CD4-positive, alpha-beta memory T cell (primary cell): ENCODE results near the gene AMFR. TPM values are rescaled to one million over a fixed set of nuclear protein-coding genes. Genes with fewer than 3 reads are reported as not detected.

Experiments used
- CTCF ChIA-PET: fragments of 350-600 bp; sonication (Branson Sonifier 250); formaldehyde crosslinking; loops from one replicate; lab custom pipeline; 2021; ENCODE audit warnings: inconsistent platforms; ENCODE audit not compliant: partially characterized antibody; lab: Charles Lee
- POLR2A ChIA-PET: fragments of 350-600 bp; sonication (Branson Sonifier 250); formaldehyde crosslinking; loops from one replicate; lab custom pipeline; 2021; ENCODE audit not compliant: partially characterized antibody; lab: Charles Lee
- DNase-seq, 5 donors: peaks; one replicate each; pipeline versions ENCODE4 v3.0.0 to v3.0.0-alpha.2; 2020 to 2022; ENCODE audit warnings: mixed read lengths in 1 of 5
- H3K27ac ChIP-seq: one replicate; pipeline ENCODE4 v1.7.0; 2013; ENCODE audit warnings: low read depth, low read length
- H3K27me3 ChIP-seq: 2 replicates; pipeline ENCODE4 v1.7.0; 2013; ENCODE audit warnings: mild to moderate bottlenecking, low read length, moderate library complexity; ENCODE audit not compliant: insufficient read depth
- H3K36me3 ChIP-seq: 2 replicates; pipeline ENCODE4 v1.7.0; 2013; ENCODE audit warnings: mild to moderate bottlenecking, low read length, moderate library complexity; ENCODE audit not compliant: insufficient read depth
- H3K4me1 ChIP-seq: 2 replicates; pipeline ENCODE4 v1.7.0; 2013; ENCODE audit warnings: mild to moderate bottlenecking, low read length, moderate library complexity; ENCODE audit not compliant: insufficient read depth
- H3K4me3 ChIP-seq, 2 donors: one replicate each; pipeline ENCODE4 v1.7.0; 2013; ENCODE audit warnings: low read length in 2 of 2, mild to moderate bottlenecking in 1 of 2
- H3K9me3 ChIP-seq, 2 donors: one replicate each; pipeline ENCODE4 v1.7.0; 2013; ENCODE audit warnings: low read length in 2 of 2, control low read depth in 1 of 2; ENCODE audit not compliant: control insufficient read depth in 1 of 2
- H3K27ac Mint-ChIP-seq, 7 donors: one replicate each; pipeline ENCODE4 v1.8.0; 2020 to 2021; ENCODE audit warnings: mixed read lengths in 7 of 7, mild to moderate bottlenecking in 6 of 7, inconsistent platforms in 3 of 7, moderate library complexity in 3 of 7
- H3K27me3 Mint-ChIP-seq, 2 donors: one replicate each; pipeline ENCODE4 v1.8.0; 2020 to 2021; ENCODE audit warnings: mixed read lengths in 2 of 2
- H3K36me3 Mint-ChIP-seq, 2 donors: one replicate each; pipeline ENCODE4 v1.8.0; 2020 to 2021; ENCODE audit warnings: mixed read lengths in 2 of 2, inconsistent platforms in 1 of 2, mild to moderate bottlenecking in 1 of 2
- H3K4me1 Mint-ChIP-seq, 4 donors: one replicate each; pipeline ENCODE4 v1.8.0; 2020 to 2021; ENCODE audit warnings: mixed read lengths in 4 of 4, mild to moderate bottlenecking in 1 of 4
- H3K4me3 Mint-ChIP-seq, 8 donors: one replicate each; pipeline ENCODE4 v1.8.0; 2020 to 2021; ENCODE audit warnings: mixed read lengths in 8 of 8, mild to moderate bottlenecking in 7 of 8, moderate library complexity in 6 of 8, inconsistent platforms in 3 of 8
- H3K9me3 Mint-ChIP-seq, 8 donors: one replicate each; pipeline ENCODE4 v1.8.0; 2020 to 2021; ENCODE audit warnings: mixed read lengths in 8 of 8, mild to moderate bottlenecking in 5 of 8, inconsistent platforms in 3 of 8, moderate library complexity in 1 of 8
- intact Hi-C: fragments of 100-400 bp; cut with micrococcal nuclease; formaldehyde crosslinking; loops from one replicate; pipeline ENCODE4 v1.15.1; 2023
- polyA plus RNA-seq, 2 donors: library from polyadenylated mRNA; unstranded; fragments of 300-500 nt; fragmentation: Illumina TruSeq; gene quantifications; one replicate each; pipeline ENCODE4 v1.2.3, GENCODE V29; 2021
- total RNA-seq, 2 experiments: library from RNA; stranded (reverse); gene quantifications; one replicate each; pipeline ENCODE4 v1.2.3, GENCODE V29; 2021

The AMFR gene
- total and polyA plus RNA-seq, 4 experiments from 2014 or later: 45.7 to 67.6 (median 60.4) TPM

DNA sequence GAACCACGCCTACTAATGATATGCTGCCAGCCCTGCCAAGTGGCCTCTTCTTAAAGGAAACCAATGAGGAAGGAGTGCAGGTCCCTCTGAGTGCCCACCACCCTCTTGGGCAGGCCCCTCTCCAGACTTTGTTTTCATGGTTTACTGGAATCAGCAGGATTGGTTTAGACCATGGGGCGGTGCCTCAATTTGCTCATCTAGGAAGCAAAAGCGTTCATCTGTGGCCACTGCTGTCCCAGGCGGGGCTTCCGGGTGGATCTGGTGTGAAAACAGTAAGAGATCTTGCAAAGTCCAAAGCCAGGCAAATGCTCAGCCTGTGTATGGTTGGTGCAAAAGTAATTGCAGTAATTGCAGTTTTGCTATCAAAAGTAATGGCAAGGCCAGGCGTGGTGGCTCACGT lies 71.3 kb downstream of the AMFR start:
- Mint-ChIP-seq H3K27ac (no peak overlapping the region), H3K27me3 (no peaks in the 10 kb centered on the region), H3K9me3 (no peaks in the 10 kb centered on the region), H3K36me3 (peaks cover 0 to 2% of the 10 kb centered on the region in 2 donors), H3K4me3 (no peak overlapping the region), H3K4me1 (peaks cover 6 to 29% (median 13%) of the 10 kb centered on the region in 4 donors)
- Histone ChIP-seq H3K4me3 (no peak overlapping the region), H3K27me3 (no peaks in the 10 kb centered on the region), H3K36me3 (no peaks in the 10 kb centered on the region), H3K27ac (no peak overlapping the region), H3K9me3 (no peaks in the 10 kb centered on the region), H3K4me1 (peaks cover 18% of the 10 kb centered on the region)
- CTCF ChIA-PET: interaction anchor here (1.4 kb wide), 1 partner anchor 411 kb away, joined by 4 read pairs; no protein-coding TSS in a partner anchor
- POLR2A ChIA-PET: no interaction called here
- intact Hi-C loops: no loop called here
- DNase-seq: no peak

- H3K4me3 ChIP-seq: no peak overlapping the region
- Mint-ChIP-seq H3K27ac (no peak overlapping the region), H3K36me3 (peaks cover 0 to 2% of the 10 kb centered on the region in 2 donors), H3K4me3 (no peak overlapping the region), H3K4me1 (peaks cover 6 to 24% (median 11%) of the 10 kb centered on the region in 4 donors), H3K9me3 (no peaks in the 10 kb centered on the region), H3K27me3 (no peaks in the 10 kb centered on the region)
- ChIA-PET CTCF (no interaction called here), POLR2A (no interaction called here)
- DNase-seq: no peak
- peaks cover 18% of the 10 kb centered on the region for H3K4me1 ChIP-seq
- H3K9me3 ChIP-seq: no peaks in the 10 kb centered on the region
- intact Hi-C loops: no loop called here
- no peak overlapping the region for H3K27ac ChIP-seq
- no peaks in the 10 kb centered on the region for H3K27me3 ChIP-seq
- H3K36me3 ChIP-seq: no peaks in the 10 kb centered on the region
These were observed 72.1 kb downstream of the AMFR start for GRCh38 chr16:56353054-56353921.

DNA sequence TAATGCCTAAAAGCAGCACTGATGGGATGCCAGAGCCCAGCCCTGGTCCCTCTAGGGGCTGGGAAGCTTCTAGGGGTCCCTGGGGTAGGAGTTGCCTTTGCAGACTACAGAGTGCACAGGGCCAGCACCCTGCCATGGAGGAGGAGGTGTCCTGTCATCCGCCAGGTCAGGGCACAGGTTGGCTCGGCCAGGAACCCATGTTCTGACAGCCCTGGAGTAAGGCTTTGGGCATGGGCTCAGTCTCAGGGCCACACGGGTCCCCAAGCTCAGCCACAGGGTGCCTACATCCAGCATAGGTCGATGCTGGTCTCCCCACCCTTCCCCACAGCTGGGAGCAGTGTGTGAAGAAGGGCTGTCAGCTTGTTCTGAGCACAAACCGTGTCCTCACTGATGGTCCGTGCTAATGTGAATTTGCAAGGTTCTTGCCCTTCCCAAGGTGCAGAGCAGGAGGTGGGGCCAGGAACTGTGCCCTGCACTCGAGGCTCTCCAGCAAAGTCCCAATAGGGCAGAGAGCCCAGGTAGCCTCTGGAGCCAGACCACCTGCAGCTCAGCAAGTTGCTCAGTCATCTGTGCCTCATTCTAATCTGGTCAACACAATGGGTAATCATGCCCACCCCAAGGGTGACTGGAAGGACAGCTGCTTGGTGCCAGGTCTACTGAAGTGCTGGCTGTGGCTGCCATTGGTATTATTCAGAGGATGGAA lies 72.8 kb downstream of the AMFR start:
- Mint-ChIP-seq H3K27me3 (no peaks in the 10 kb centered on the region), H3K4me1 (peaks cover 6 to 17% (median 11%) of the 10 kb centered on the region in 4 donors), H3K4me3 (no peak overlapping the region), H3K9me3 (no peaks in the 10 kb centered on the region), H3K36me3 (peaks cover 0 to 2% of the 10 kb centered on the region in 2 donors), H3K27ac (no peak overlapping the region)
- intact Hi-C loops: no loop called here
- Histone ChIP-seq H3K36me3 (no peaks in the 10 kb centered on the region), H3K4me1 (peaks cover 17% of the 10 kb centered on the region), H3K4me3 (no peak overlapping the region), H3K9me3 (no peaks in the 10 kb centered on the region), H3K27ac (no peak overlapping the region), H3K27me3 (no peaks in the 10 kb centered on the region)
- CTCF ChIA-PET: no interaction called here
- POLR2A ChIA-PET: no interaction called here
- DNase-seq: no peak

DNA sequence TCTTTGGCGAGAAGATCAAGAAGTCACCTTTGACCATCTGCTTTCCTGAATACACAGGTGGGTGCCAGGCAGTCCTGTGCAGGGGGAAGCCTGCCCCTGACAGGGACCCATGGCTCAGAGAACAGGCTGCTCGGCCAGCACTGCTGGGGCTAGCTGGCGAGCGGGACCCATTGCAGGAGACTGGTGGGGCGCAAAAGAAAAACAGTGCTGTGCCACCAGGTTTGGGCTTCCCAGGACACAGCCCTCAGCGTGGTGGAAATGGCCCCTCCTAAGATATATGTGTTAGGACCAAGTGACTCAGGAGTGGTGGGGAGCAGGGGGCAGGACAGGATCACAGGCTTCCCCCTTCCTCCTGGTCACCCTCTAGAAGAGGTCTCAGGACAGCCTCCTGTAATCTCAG lies 73.9 kb downstream of the AMFR start:
- no peak overlapping the region for H3K4me3 Mint-ChIP-seq

GRCh38 chr16:56350491-56351405 lies 74.6 kb downstream of the AMFR start:
- Histone ChIP-seq H3K27ac (no peak overlapping the region), H3K4me1 (no peaks in the 10 kb centered on the region), H3K9me3 (no peaks in the 10 kb centered on the region), H3K27me3 (no peaks in the 10 kb centered on the region), H3K4me3 (no peak overlapping the region), H3K36me3 (no peaks in the 10 kb centered on the region)
- intact Hi-C loops: no loop called here
- peaks cover 0 to 2% (median 0%) of the 10 kb centered on the region in 4 donors for H3K4me1 Mint-ChIP-seq
- no peak overlapping the region for H3K27ac Mint-ChIP-seq
- CTCF ChIA-PET: no interaction called here
- POLR2A ChIA-PET: no interaction called here
- no peaks in the 10 kb centered on the region for H3K36me3 Mint-ChIP-seq
- no peak for DNase-seq
- H3K9me3 Mint-ChIP-seq: no peaks in the 10 kb centered on the region
- H3K27me3 Mint-ChIP-seq: no peaks in the 10 kb centered on the region
- no peak overlapping the region for H3K4me3 Mint-ChIP-seq

More for the DNA sequence above, 73.9 kb downstream of the AMFR start:
- Histone ChIP-seq H3K4me1 (peaks cover 7% of the 10 kb centered on the region), H3K9me3 (no peaks in the 10 kb centered on the region), H3K27ac (no peak overlapping the region), H3K27me3 (no peaks in the 10 kb centered on the region), H3K4me3 (no peak overlapping the region), H3K36me3 (no peaks in the 10 kb centered on the region)
- no peak for DNase-seq
- Mint-ChIP-seq H3K27ac (no peak overlapping the region), H3K9me3 (no peaks in the 10 kb centered on the region), H3K36me3 (peaks cover 0 to under 1% of the 10 kb centered on the region in 2 donors), H3K27me3 (no peaks in the 10 kb centered on the region), H3K4me1 (peaks cover 2 to 7% (median 5%) of the 10 kb centered on the region in 4 donors)
- intact Hi-C loops: no loop called here
- ChIA-PET CTCF (no interaction called here), POLR2A (no interaction called here)

DNA sequence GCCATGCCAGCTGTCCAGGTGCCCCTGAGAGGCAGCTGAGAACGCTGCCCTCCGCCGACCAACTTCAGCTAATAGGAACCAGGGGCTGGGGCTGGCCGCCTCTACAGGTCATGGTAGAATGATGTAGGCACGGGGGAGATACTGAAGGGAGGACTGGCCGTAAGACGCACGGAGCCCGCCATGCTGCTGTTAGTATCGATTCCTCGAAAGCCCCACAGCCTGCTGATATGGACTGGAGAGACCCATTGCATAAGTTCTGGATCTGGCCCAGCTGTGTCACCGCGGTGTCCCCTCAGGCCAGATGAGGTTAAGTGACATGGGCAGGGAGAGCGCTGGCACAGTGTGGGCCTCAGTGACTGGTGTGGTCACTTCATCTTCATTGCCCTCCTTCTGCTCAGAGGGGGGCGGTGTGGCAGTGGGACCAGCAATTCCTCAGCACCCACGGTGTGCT lies 75.6 kb downstream of the AMFR start:
- no peak for DNase-seq
- ChIA-PET CTCF (no interaction called here), POLR2A (no interaction called here)
- no peak overlapping the region for H3K27ac Mint-ChIP-seq
- H3K4me1 Mint-ChIP-seq: peaks cover 0 to 2% (median 0%) of the 10 kb centered on the region in 4 donors
- Histone ChIP-seq H3K9me3 (no peaks in the 10 kb centered on the region), H3K4me3 (no peak overlapping the region), H3K27me3 (no peaks in the 10 kb centered on the region), H3K36me3 (no peaks in the 10 kb centered on the region), H3K27ac (no peak overlapping the region), H3K4me1 (no peaks in the 10 kb centered on the region)
- H3K27me3 Mint-ChIP-seq: no peaks in the 10 kb centered on the region
- no peak overlapping the region for H3K4me3 Mint-ChIP-seq
- H3K36me3 Mint-ChIP-seq: no peaks in the 10 kb centered on the region
- intact Hi-C loops: no loop called here
- no peaks in the 10 kb centered on the region for H3K9me3 Mint-ChIP-seq

DNA sequence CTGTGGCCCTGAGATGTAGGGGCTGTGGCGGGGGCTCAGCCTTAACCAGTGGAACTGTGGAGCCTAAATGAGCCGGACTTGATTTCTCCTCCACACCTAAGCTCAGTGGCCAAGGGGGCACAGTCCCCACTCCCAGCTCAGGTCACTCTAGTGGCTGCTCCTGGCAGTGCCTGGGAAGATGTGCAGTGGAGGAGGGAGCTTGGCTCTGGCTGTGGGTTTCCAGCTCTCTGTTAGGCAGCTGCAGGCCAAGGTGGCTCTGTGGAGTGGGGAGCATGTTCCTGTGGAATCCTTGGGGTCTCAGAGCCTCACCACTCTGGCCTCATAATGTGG lies 76.3 kb downstream of the AMFR start:
- Mint-ChIP-seq H3K4me3 (no peak overlapping the region), H3K27ac (no peak overlapping the region), H3K9me3 (no peaks in the 10 kb centered on the region), H3K36me3 (no peaks in the 10 kb centered on the region), H3K4me1 (peaks cover 0 to 2% (median 0%) of the 10 kb centered on the region in 4 donors), H3K27me3 (no peaks in the 10 kb centered on the region)
- intact Hi-C loops: no loop called here
- Histone ChIP-seq H3K4me1 (no peaks in the 10 kb centered on the region), H3K9me3 (no peaks in the 10 kb centered on the region), H3K36me3 (no peaks in the 10 kb centered on the region), H3K27me3 (no peaks in the 10 kb centered on the region), H3K4me3 (no peak overlapping the region), H3K27ac (no peak overlapping the region)
- ChIA-PET CTCF (no interaction called here), POLR2A (no interaction called here)
- no peak for DNase-seq
